Activated naive CD4-positive, alpha-beta T cell treated with anti-CD3 and anti-CD28 coated beads for 36 hours (primary cell): ENCODE data around the gene JPT2. TPM values are rescaled to one million over a fixed set of nuclear protein-coding genes. Genes with fewer than 3 reads are reported as not detected.
"Not testable (repeated sequence)": the region's sequence is repeated elsewhere in the genome, so short reads cannot be mapped to it uniquely, and the experiment has no call there.

Experiments
- CTCF ChIA-PET: fragments of 350-600 bp; sonication (Branson Sonifier 250); formaldehyde crosslinking; loops from one replicate; lab custom pipeline; 2021; ENCODE audit warnings: antibody characterized with exemption; lab: Charles Lee
- DNase-seq: peaks from one replicate; pipeline ENCODE4 v3.0.0-alpha.2; 2020
- H3K27ac Mint-ChIP-seq: one replicate; pipeline ENCODE4 v1.8.0; 2021; ENCODE audit warnings: mild to moderate bottlenecking, mixed read lengths
- H3K27me3 Mint-ChIP-seq: one replicate; pipeline ENCODE4 v1.8.0; 2021; ENCODE audit warnings: low read depth, mixed read lengths
- H3K36me3 Mint-ChIP-seq: one replicate; pipeline ENCODE4 v1.8.0; 2021; ENCODE audit warnings: low read depth, mixed read lengths
- H3K4me1 Mint-ChIP-seq: one replicate; pipeline ENCODE4 v1.8.0; 2021; ENCODE audit warnings: low read depth, mixed read lengths
- H3K4me3 Mint-ChIP-seq: one replicate; pipeline ENCODE4 v1.8.0; 2021; ENCODE audit warnings: mild to moderate bottlenecking, moderate library complexity, mixed read lengths
- H3K9me3 Mint-ChIP-seq: one replicate; pipeline ENCODE4 v1.8.0; 2021; ENCODE audit warnings: mixed read lengths
- intact Hi-C: fragments of 100-400 bp; cut with micrococcal nuclease; formaldehyde crosslinking; loops from one replicate; pipeline ENCODE4 v1.15.1; 2023
- total RNA-seq, 2 experiments: library from RNA; stranded (reverse); gene quantifications; one replicate each; pipeline ENCODE4 v1.2.3, GENCODE V29; 2021

Gene JPT2
- total RNA-seq, 2 experiments from 2014 or later: 54.0 to 69.4 TPM

DNA sequence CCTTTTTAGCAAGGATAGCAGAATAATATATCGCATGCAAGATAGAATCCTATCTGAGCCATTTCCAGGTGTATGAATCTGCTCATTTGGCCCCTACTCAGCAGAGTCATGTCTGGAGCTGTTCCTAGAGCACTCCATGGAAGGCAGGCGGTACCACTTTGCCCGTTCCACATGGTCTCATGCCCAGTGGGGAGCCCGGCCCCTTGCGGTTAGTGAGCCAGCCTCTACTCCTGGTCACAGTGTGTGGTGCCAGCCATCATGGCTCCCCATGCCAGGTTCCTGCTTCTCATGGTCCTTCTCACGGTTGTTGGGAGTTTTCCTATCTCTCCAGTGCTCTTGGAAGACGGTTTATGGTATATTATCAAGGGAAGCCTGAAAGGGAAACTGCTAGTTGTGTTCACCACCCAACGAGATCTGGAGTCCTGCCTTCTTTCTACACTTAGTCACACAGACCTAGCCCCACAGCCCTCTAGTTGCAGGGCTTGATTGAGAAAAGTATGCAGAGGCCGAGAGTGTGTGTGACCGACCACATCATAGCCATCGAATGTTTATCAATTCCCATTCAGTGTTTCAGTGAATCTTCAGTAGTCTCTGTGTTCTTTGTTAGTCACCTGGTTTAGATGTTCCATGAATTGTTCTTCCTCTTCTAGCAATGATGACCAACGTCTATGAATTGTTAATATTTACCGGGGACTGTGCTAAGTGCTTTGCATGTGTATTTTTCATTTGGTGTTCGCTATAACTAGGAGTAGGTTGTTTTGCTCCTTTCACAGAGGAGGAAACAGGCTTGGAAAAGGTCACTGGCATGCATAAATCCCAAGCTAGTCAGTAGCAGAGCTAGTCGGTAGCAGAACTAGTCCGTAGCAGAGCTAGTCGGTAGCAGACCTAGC lies 9.6 kb downstream of the JPT2 start:
- Mint-ChIP-seq H3K9me3 (no peaks in the 10 kb centered on the region), H3K4me3 (no peak overlapping the region), H3K27ac (no peak overlapping the region), H3K4me1 (peaks cover 14% of the 10 kb centered on the region), H3K36me3 (peaks cover 30% of the 10 kb centered on the region), H3K27me3 (no peaks in the 10 kb centered on the region)
- DNase-seq: no peak
- intact Hi-C loops: no loop called here
- CTCF ChIA-PET: no interaction called here

- peaks cover 33% of the 10 kb centered on the region for H3K36me3 Mint-ChIP-seq
- H3K27ac Mint-ChIP-seq: no peak overlapping the region
- peaks cover 12% of the 10 kb centered on the region for H3K4me1 Mint-ChIP-seq
- no peaks in the 10 kb centered on the region for H3K27me3 Mint-ChIP-seq
- no peak for DNase-seq
- no peak overlapping the region for H3K4me3 Mint-ChIP-seq
- intact Hi-C loops: no loop called here
- CTCF ChIA-PET: no interaction called here
- H3K9me3 Mint-ChIP-seq: no peaks in the 10 kb centered on the region
Measured at GRCh38 chr16:1688807-1689560, 10.9 kb downstream of the JPT2 start.

- Mint-ChIP-seq H3K27ac (no peak overlapping the region), H3K4me1 (peaks cover 12% of the 10 kb centered on the region), H3K36me3 (peaks cover 35% of the 10 kb centered on the region), H3K4me3 (no peak overlapping the region), H3K27me3 (no peaks in the 10 kb centered on the region), H3K9me3 (no peaks in the 10 kb centered on the region)
- no peak for DNase-seq
- CTCF ChIA-PET: interaction anchor here (0.7 kb wide), 1 partner anchor 195 kb away, joined by 3 read pairs; no protein-coding TSS in a partner anchor
- intact Hi-C loops: no loop called here
Measured at GRCh38 chr16:1689853-1690252, 11.8 kb downstream of the JPT2 start.

DNA sequence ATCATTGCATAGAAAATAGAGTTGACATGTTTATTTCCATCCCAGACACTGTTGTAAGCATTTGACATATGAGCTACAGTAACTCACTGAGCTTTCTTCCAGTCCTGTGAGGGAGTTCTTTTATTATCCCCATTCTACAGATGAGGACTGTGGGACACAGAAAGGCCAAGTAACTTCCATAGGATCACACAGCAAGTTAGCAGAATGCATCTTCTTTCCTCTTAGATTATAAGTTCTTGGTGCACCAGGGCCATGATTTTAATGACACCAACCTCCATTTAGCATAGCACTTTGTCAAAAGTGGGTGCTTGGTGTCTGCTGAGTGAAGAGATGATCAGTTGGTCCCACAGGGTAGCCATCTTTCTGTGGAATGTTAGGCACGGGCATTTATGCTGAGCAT lies 12.7 kb downstream of the JPT2 start:
- no peak overlapping the region for H3K4me3 Mint-ChIP-seq
- intact Hi-C loops: no loop called here
- DNase-seq: no peak
- CTCF ChIA-PET: no interaction called here
- no peaks in the 10 kb centered on the region for H3K9me3 Mint-ChIP-seq
- peaks cover 12% of the 10 kb centered on the region for H3K4me1 Mint-ChIP-seq
- no peaks in the 10 kb centered on the region for H3K27me3 Mint-ChIP-seq
- no peak overlapping the region for H3K27ac Mint-ChIP-seq
- peaks cover 32% of the 10 kb centered on the region for H3K36me3 Mint-ChIP-seq

DNA sequence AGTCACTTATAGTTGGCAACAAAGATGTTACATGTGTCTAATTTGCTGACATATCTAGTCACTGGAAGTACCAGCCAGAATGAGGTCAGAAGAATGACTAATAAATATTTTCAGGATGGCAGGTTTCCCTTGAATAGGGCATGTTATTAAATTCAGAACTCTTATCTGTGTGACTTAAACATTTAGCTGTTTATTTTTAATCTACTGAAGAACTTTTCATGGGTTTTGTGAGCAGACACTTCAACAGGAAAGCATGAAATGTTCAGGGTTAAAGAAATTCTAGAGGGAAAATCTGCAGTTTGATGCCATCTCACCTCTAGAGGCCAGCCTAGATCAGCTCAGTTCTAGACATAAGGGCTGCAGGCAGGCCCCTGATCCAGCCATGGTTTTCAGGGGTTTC lies 13.2 kb downstream of the JPT2 start:
- Mint-ChIP-seq H3K4me1 (peaks cover 12% of the 10 kb centered on the region), H3K9me3 (no peaks in the 10 kb centered on the region), H3K4me3 (no peak overlapping the region), H3K27ac (no peak overlapping the region), H3K36me3 (peaks cover 32% of the 10 kb centered on the region), H3K27me3 (no peaks in the 10 kb centered on the region)
- intact Hi-C loops: no loop called here
- DNase-seq: no peak
- CTCF ChIA-PET: no interaction called here

- peaks cover 11% of the 10 kb centered on the region for H3K4me1 Mint-ChIP-seq
- no peaks in the 10 kb centered on the region for H3K27me3 Mint-ChIP-seq
- peaks cover 33% of the 10 kb centered on the region for H3K36me3 Mint-ChIP-seq
- no peak for DNase-seq
- H3K27ac Mint-ChIP-seq: no peak overlapping the region
- no peaks in the 10 kb centered on the region for H3K9me3 Mint-ChIP-seq
- intact Hi-C loops: no loop called here
- no peak overlapping the region for H3K4me3 Mint-ChIP-seq
- CTCF ChIA-PET: no interaction called here
Measured at GRCh38 chr16:1691956-1692355, 13.9 kb downstream of the JPT2 start.

DNA sequence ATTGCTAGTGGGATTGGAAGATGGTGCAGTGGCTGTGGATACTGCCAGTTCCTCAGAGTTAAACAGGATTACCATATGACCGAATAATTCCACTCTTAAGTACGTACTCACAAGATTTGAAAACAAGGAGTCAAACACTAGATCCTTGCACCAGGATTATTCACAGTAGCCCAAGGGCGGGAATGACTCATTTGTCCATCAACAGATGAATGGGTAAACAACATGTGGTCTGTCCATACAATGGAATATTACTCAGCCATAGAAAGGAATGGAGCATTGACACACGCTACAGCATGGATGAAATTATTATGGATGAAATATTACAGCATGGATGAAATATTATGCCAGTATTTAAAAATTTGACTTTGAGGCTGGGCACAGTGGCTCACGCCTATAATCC lies 18.8 kb downstream of the JPT2 start:
- H3K36me3 Mint-ChIP-seq: peaks cover 31% of the 10 kb centered on the region
- no peak overlapping the region for H3K4me3 Mint-ChIP-seq
- CTCF ChIA-PET: no interaction called here
- intact Hi-C loops: no loop called here
- H3K4me1 Mint-ChIP-seq: no peaks in the 10 kb centered on the region
- no peak for DNase-seq
- H3K27ac Mint-ChIP-seq: no peak overlapping the region
- no peaks in the 10 kb centered on the region for H3K9me3 Mint-ChIP-seq
- H3K27me3 Mint-ChIP-seq: no peaks in the 10 kb centered on the region

DNA sequence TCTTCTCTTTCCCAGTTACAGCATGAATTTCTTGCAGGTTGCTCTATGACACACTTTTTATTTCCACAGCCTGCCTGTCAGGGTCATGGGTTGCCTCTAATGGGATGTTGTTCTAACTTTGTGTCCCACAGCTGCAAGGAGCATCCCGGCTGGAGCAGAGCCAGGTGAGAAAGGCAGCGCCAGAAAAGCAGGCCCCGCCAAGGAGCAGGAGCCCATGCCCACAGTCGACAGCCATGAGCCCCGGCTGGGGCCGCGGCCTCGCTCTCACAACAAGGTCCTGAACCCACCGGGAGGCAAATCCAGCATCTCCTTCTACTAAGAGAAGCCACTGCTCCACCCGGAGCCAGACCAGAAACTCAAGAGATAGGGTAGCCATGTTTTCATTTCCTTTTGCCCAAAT lies 20.6 kb downstream of the JPT2 start:
- H3K9me3 Mint-ChIP-seq: no peaks in the 10 kb centered on the region
- no peaks in the 10 kb centered on the region for H3K27me3 Mint-ChIP-seq
- H3K27ac Mint-ChIP-seq: no peak overlapping the region
- peaks cover 24% of the 10 kb centered on the region for H3K36me3 Mint-ChIP-seq
- H3K4me1 Mint-ChIP-seq: no peaks in the 10 kb centered on the region
- intact Hi-C loops: no loop called here
- no peak for DNase-seq
- CTCF ChIA-PET: no interaction called here
- no peak overlapping the region for H3K4me3 Mint-ChIP-seq

GRCh38 chr16:1700246-1700645 lies 22.2 kb downstream of the JPT2 start:
- Mint-ChIP-seq H3K4me1 (peaks cover 7% of the 10 kb centered on the region), H3K4me3 (no peak overlapping the region), H3K36me3 (peaks cover 16% of the 10 kb centered on the region), H3K27ac (no peak overlapping the region), H3K9me3 (no peaks in the 10 kb centered on the region), H3K27me3 (no peaks in the 10 kb centered on the region)
- DNase-seq: no peak
- CTCF ChIA-PET: interaction anchor here (1.2 kb wide), 1 partner anchor 22 kb away, joined by 3 read pairs; the partner anchor contains the start of gene JPT2
- intact Hi-C loops: no loop called here

DNA sequence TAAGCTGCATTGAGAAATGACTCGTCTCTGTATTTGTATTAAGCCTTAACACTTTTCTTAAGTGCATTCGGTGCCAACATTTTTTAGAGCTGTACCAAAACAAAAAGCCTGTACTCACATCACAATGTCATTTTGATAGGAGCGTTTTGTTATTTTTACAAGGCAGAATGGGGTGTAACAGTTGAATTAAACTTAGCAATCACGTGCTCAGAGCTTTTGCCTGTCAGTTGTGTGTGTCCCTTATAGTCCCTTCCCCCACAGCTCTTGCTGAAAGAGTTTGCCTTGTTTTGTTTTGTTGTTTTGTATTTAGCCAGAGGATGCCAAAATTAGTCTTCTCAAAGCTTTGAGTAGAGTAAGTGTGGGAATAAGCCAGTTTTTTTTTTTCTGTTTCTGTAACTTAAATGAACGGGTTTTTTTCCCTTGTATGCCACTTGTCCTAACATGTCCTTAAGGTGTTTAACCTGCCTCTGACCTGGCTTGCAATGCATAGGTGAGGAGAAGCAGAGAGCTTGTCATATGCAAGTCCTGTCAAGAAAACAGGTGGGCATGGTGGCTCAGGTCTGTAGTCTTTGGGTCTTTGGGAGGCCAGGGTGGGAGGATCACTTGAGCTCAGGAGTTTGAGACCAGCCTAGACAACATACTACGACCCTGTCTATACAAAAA lies 23.3 kb downstream of the JPT2 start:
- no peaks in the 10 kb centered on the region for H3K9me3 Mint-ChIP-seq
- no peak overlapping the region for H3K4me3 Mint-ChIP-seq
- H3K36me3 Mint-ChIP-seq: peaks cover 14% of the 10 kb centered on the region
- no peak for DNase-seq
- H3K27me3 Mint-ChIP-seq: no peaks in the 10 kb centered on the region
- H3K27ac Mint-ChIP-seq: peak overlapping the region; percentile 61
- CTCF ChIA-PET: interaction anchor here (0.6 kb wide), 2 partner anchors 404 to 749 kb away, joined by 3 to 4 read pairs; no protein-coding TSS in a partner anchor
- H3K4me1 Mint-ChIP-seq: peaks cover 12% of the 10 kb centered on the region
- intact Hi-C loops: no loop called here

GRCh38 chr16:1705324-1705687 lies 27.2 kb downstream of the JPT2 start:
- not testable (repeated sequence) for H3K36me3 Mint-ChIP-seq, H3K9me3 Mint-ChIP-seq, H3K27me3 Mint-ChIP-seq
- peak; percentile 45 for DNase-seq
- Mint-ChIP-seq H3K27ac (peak overlapping the region; percentile 92), H3K4me3 (peak overlapping the region; percentile 98), H3K4me1 (peaks cover 29% of the 10 kb centered on the region)
- CTCF ChIA-PET: interaction anchor here (0.7 to 2.1 kb wide), 11 partner anchors 22 to 396 kb away, joined by 3 to 10 read pairs (median 3); partner anchors contain the start of genes EME2, JPT2, MRPS34 and NUBP2
- intact Hi-C loops: loop anchor here (1.0 to 5.0 kb wide), 2 partner anchors 27 to 228 kb away; partner anchors contain the start of genes CLCN7 and JPT2
